GM13976 (cell line): Measurements from ENCODE around the gene EVPLL.
A peak's percentile ranks its signal among the peaks of the same experiment; 100 is the strongest.
"Not testable (repeated sequence)": the region's sequence is repeated elsewhere in the genome, so short reads cannot be mapped to it uniquely, and the experiment has no call there.

Experiments
- DNase-seq: peaks from one replicate; pipeline ENCODE4 v3.0.0; 2012; ENCODE audit warnings: low spot score
- in situ Hi-C: fragments of 300-500 bp; cut with MboI; formaldehyde crosslinking; loops from one replicate; pipeline ENCODE4 v1.12.0; 2022; ENCODE audit warnings: low sequenced_read_pairs, mixed read lengths, inconsistent platforms; ENCODE audit not compliant: unreplicated experiment
- TF ChIP-seq, protein P1 (sequence below): IDR thresholded peaks from 2 replicates; pipeline ENCODE4 v1.5.1; 2012; ENCODE audit warnings: borderline replicate concordance, mild to moderate bottlenecking; ENCODE audit not compliant: insufficient read depth; ENCODE audit errors: extremely low read depth, missing control alignments, control extremely low read depth

EVPLL gene

DNA sequence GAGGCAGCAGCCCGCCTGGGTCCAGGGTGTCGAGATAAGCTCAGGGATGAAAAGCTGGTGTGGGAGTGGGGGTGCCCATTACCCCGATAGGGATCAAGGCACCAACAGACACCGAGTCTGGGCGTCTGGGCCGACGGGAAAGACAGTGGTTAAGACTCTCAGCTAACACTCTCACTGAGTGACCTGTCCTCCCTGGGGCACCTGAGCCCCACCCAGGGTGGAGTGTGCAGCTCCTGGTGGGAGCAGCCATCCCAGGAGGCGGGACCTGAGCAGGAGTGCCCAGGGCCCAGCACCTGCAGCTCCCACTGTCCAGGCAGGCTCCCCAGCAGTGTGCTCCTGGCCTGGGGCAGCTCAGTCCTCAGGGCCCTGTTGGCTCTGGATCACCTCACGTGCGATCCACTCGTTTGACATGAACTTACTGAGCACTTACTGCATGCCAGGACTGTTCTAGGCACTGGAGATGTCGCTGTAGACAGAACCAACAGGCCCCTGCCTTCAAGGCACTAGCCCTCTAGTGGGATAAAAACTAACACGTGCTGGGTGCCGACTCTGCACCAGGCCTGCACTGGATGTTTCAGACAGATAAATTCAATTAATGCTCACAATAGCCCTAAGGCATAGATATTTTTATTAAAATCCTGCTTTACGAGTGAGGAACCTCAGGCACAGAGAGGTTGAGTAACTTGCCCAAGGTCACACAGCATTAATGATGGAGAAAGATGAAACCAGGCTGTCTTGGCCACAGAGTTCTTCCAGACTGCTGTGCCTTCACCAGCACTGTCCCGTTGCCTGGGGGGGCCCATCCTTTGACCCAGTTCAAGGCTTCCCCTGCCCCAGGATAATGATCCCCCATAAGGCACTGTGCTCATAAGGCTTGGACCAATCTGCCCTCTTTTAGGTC is 1.9 kb downstream of the EVPLL start:
- in situ Hi-C loops = no loop called here
- DNase-seq = peak; percentile 8
- TF ChIP-seq, protein P1, sequence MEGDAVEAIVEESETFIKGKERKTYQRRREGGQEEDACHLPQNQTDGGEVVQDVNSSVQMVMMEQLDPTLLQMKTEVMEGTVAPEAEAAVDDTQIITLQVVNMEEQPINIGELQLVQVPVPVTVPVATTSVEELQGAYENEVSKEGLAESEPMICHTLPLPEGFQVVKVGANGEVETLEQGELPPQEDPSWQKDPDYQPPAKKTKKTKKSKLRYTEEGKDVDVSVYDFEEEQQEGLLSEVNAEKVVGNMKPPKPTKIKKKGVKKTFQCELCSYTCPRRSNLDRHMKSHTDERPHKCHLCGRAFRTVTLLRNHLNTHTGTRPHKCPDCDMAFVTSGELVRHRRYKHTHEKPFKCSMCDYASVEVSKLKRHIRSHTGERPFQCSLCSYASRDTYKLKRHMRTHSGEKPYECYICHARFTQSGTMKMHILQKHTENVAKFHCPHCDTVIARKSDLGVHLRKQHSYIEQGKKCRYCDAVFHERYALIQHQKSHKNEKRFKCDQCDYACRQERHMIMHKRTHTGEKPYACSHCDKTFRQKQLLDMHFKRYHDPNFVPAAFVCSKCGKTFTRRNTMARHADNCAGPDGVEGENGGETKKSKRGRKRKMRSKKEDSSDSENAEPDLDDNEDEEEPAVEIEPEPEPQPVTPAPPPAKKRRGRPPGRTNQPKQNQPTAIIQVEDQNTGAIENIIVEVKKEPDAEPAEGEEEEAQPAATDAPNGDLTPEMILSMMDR = no peak

DNA sequence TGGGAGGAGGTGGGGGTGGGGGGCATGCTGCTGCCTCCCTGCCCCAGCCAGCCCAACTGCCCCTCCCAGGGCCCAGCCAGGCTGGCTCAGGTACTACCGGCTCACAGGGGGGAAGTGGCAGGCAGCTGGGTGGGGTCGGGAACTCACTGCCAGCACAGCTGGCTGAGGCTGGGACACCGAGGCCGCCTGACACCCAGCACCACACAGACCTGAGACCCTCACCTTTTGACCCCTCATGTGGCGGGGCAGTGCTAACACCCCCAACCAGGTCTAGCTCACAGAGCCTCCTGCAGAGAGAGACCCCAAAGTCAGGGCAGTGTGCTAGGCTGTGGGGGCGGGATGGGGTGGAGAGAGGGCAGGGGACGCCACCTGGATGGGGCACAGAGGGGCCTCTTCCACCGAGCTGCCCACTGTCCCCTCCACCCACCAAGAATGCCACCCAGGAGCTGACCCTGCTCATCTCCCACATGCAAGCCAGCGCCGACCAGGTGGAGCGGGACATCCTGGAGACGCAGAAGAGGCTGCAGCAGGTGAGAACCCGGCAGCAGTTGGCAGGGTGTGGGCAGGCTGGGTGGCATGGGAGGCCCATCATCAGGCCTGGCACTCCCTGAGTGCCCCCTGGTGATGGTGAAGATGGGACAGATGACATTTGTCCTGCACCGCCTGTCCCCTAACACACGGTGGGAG is 3.0 kb downstream of the EVPLL start:
- in situ Hi-C loops = no loop called here
- peak; percentile 16 for DNase-seq
- TF ChIP-seq, protein P1 = no peak

DNA sequence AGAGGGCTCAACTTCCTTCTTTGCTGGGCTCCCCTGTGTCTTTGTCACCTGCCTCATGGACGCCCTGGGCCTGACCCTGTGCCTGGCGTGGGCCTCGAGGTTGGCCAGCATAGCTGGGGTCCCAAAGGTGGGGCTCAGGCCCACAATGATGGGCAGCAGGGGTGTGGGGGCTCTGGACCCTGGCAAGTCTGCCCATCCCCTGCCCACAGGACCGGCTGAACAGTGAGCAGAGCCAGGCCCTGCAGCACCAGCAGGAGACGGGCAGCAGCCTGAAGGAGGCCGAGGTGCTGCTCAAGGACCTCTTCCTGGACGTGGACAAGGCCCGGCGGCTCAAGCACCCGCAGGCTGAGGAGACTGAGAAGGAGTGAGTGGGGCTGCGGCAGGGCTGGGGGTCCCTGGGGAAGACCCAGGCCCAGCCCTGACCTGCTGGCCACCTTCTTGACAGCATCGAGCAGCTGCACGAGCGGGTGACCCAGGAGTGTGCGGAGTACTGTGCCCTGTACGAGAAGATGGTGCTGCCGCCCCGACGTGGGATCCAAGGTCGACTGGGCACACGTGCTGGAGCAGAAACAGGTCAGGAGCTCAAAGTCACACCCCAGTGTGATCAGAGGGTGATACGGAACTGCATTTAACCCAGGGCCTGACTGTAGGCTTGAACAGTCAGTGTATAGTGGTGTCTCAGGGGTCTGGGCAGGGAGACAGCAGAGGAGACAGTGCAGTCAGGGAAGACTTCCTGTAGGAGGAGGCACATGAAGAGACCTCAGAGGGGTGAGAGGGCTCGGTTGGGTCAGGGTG is 3.8 kb downstream of the EVPLL start:
- in situ Hi-C loops = no loop called here
- TF ChIP-seq, protein P1 = no peak

DNA sequence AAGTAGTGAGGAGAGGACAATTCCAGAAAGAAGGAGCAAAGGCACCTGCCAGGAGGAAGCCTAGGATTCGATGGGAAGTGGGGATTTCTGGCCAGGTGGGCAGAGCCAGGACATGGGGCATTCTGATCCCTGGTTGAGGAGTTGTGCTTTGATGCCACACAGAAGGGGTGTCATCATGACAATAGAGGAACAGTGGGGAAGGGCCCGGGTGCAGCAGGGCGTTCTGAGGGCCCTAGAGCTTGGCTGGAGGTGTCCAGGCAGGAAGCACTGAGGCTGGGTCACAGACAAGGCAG is 4.3 kb downstream of the EVPLL start:
- peak; percentile 11 for DNase-seq
- TF ChIP-seq, protein P1 = no peak
- in situ Hi-C loops = no loop called here

More for the DNA sequence above, 3.8 kb downstream of the EVPLL start:
- DNase-seq = peak; percentile 30

DNA sequence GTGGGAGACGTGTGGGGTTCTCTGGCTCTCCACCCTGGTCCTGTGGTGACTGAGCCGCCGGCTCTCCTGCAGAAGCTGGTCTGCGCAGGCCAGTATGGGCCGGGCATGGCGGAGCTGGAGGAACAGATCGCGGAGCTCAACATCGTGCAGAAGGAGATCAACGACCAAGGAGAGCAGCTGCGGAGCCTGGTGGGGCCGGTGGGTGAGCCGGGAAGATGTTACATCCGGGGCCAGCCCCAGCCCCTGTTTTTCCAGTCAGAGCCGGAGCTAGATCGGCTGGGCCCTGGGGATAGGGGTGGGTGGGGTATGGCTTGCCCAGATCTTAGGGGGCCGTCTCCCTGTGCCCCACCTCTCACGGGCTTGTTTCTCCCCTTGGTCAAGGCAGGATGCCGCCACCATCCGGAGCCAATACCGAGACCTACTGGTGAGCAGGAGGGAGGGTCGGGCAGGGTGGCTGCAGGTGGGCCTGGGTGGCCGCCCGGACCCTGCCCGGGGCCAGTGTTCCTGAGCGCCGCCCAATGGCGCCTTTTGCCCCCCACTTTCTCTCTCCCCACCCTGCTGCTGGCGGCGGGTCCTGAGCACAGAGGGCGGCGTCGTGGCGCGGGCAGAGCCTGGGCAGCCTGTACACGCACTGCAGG is 5.0 kb downstream of the EVPLL start:
- peak; percentile 3 for DNase-seq
- TF ChIP-seq, protein P1 = no peak
- in situ Hi-C loops = no loop called here

DNA sequence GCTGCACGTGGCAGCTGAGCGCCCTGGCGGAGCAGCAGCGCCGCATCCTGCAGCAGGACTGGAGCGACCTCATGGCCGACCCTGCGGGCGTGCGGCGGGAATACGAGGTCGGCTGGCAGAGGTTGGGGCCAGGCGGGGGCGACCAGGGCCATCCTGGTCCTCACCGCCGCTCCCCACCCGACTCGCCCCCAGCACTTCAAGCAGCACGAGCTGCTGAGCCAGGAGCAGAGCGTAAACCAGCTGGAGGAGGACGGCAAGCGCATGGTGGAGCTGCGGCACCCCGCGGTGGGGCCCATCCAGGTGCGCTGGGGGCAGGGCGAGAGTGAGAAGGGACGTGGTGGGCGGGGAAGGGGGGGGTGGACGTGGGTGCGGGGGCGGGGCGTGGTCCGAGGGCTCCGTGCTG is 5.5 kb downstream of the EVPLL start:
- in situ Hi-C loops = not testable (repeated sequence)
- peak; percentile 12 for DNase-seq

DNA sequence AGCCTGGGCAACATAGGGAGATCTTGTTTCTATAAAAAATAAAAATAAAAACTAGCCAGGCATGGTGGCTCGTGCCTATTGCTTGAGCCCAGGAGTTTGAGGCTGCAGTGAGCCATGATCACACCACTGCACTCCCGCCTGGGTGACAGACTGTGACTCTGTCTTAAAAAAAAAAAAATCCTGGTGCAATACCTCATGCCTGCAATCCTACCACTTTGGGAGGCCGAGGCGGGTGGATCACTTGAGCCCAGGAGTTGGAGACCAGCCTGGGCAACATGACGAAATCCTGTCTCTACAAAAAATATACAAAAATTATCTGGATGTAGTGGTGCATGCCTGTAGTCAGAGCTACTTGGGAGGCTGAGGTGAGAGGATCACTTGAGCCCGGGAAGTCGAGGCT is 6.7 kb downstream of the EVPLL start:
- DNase-seq, in situ Hi-C loops: not testable (repeated sequence)

DNA sequence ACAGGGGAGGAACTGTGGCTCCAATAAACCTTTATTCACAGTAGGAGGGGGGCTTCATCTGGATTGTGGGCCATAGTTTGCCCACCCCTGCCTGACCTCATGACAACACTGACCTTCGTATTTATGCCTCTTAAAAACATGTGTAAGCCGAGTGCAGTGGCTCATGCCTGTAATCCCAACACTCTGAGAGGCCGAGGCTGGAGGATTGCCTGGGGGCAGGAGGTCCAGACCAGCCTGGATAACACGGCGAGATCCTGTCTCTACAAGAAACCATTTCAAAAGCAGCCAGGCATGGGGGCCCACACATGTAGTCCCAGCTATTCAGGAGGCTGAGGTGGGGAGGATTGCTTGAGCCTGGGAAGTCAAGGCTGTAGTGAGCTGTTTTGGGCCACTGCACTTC is 10.0 kb downstream of the EVPLL start:
- DNase-seq, in situ Hi-C loops: not testable (repeated sequence)

DNA sequence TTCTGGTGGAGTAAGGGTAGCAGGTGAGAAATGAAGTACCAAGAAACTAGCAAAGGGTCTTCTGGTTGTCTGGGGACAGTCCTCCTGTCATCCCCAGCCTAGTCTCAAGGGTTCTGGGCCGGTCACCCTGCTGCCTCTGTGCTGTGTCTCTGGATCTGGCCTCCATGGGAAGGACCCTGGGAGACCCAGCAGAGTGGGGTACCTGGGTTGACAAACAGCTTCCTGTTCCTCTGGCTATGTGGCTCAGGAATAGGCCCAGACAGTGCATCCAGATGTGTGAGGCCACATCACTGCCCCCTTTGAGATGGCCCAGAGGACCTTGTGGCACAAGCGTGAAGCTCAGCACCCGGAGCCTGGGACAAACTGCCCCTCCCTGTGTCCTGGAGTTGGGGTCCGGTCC is 10.7 kb downstream of the EVPLL start:
- DNase-seq, in situ Hi-C loops: not testable (repeated sequence)

DNA sequence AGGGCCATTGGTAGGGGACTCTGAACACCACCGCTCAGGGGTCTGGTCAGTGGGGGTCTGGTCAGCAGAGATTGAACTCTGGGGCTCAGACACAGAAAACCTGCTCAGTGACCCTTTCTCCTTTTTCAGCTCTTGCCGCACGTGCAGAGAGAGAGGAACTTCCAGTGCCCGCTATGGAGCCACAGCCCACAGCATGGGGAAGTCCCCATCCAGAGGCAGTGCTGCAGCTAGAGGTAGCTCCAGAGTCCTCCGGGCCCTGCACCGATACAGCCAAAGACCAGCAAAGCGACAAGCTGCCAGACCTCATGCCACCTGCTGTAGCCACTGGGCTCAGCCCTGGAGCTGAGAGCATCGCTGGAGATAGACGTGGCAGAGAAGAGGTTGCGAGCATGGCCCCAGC is 11.2 kb downstream of the EVPLL start:
- in situ Hi-C loops, DNase-seq: not testable (repeated sequence)
